Type B pancreatic cell (in vitro differentiated cells): ENCODE data around the gene GUCA2B. TPM values are rescaled to one million over a fixed set of nuclear protein-coding genes. Genes with fewer than 3 reads are reported as not detected.

Experiments
- DNase-seq: peaks from one replicate; pipeline ENCODE4 v3.0.0; 2021; ENCODE audit warnings: mixed read lengths; ENCODE audit not compliant: unreplicated experiment; ENCODE audit errors: extremely low spot score
- H3K27ac Mint-ChIP-seq: 2 replicates; pipeline ENCODE4 v1.8.0; 2021; ENCODE audit warnings: mild to moderate bottlenecking, mixed read lengths
- H3K27me3 Mint-ChIP-seq: 2 replicates; pipeline ENCODE4 v1.8.0; 2021; ENCODE audit warnings: mixed read lengths
- H3K36me3 Mint-ChIP-seq: 2 replicates; pipeline ENCODE4 v1.8.0; 2021; ENCODE audit warnings: mixed read lengths
- H3K4me1 Mint-ChIP-seq: one replicate; pipeline ENCODE4 v1.8.0; 2021; ENCODE audit warnings: mixed read lengths; ENCODE audit not compliant: unreplicated experiment
- H3K4me3 Mint-ChIP-seq: 2 replicates; pipeline ENCODE4 v1.8.0; 2021; ENCODE audit warnings: mild to moderate bottlenecking, mixed read lengths
- H3K9me3 Mint-ChIP-seq: 2 replicates; pipeline ENCODE4 v1.8.0; 2021; ENCODE audit warnings: mixed read lengths
- total RNA-seq: library from RNA; stranded (reverse); gene quantifications from 2 replicates; pipeline ENCODE4 v1.2.1, GENCODE V29; 2021; ENCODE audit warnings: low replicate concordance
- TF ChIP-seq, protein P1 (sequence below): fragments of 200-600 bp; sonication (generic); conservative IDR thresholded peaks from 2 replicates; pipeline ENCODE4 v1.5.0; 2021; ENCODE audit warnings: antibody characterized with exemption, mild to moderate bottlenecking

Gene GUCA2B
- total RNA-seq, 1 donor from 2014 or later, result 0.92 TPM

DNA sequence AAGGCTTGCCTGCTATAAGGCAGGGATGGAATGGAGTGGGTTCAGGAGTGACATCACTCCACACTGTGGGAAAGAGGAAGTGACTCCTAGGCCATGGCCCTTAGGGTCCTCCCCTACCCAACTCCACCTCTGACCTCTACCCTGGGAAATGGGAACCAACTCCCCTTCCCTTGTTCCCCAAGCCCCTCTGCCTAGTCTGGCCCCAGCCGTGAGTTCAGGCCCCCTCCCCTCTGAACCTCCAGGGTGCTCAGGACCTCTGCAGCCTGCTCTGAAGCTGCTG is 15.1 kb downstream of the GUCA2B start:
- Mint-ChIP-seq H3K9me3 (no peaks in the 10 kb centered on the region), H3K4me1 (peaks cover 32% of the 10 kb centered on the region), H3K4me3 (no peak overlapping the region), H3K27ac (peak overlapping the region; percentile 73), H3K36me3 (no peaks in the 10 kb centered on the region), H3K27me3 (no peaks in the 10 kb centered on the region)
- TF ChIP-seq, protein P1, sequence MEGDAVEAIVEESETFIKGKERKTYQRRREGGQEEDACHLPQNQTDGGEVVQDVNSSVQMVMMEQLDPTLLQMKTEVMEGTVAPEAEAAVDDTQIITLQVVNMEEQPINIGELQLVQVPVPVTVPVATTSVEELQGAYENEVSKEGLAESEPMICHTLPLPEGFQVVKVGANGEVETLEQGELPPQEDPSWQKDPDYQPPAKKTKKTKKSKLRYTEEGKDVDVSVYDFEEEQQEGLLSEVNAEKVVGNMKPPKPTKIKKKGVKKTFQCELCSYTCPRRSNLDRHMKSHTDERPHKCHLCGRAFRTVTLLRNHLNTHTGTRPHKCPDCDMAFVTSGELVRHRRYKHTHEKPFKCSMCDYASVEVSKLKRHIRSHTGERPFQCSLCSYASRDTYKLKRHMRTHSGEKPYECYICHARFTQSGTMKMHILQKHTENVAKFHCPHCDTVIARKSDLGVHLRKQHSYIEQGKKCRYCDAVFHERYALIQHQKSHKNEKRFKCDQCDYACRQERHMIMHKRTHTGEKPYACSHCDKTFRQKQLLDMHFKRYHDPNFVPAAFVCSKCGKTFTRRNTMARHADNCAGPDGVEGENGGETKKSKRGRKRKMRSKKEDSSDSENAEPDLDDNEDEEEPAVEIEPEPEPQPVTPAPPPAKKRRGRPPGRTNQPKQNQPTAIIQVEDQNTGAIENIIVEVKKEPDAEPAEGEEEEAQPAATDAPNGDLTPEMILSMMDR, result no peak
- DNase-seq, result no peak

GRCh38 chr1:42168763-42169162 is 15.6 kb downstream of the GUCA2B start:
- TF ChIP-seq, protein P1, result no peak
- DNase-seq, result no peak
- Mint-ChIP-seq H3K4me3 (no peak overlapping the region), H3K9me3 (no peaks in the 10 kb centered on the region), H3K36me3 (no peaks in the 10 kb centered on the region), H3K4me1 (peaks cover 34% of the 10 kb centered on the region), H3K27me3 (no peaks in the 10 kb centered on the region), H3K27ac (no peak overlapping the region)

DNA sequence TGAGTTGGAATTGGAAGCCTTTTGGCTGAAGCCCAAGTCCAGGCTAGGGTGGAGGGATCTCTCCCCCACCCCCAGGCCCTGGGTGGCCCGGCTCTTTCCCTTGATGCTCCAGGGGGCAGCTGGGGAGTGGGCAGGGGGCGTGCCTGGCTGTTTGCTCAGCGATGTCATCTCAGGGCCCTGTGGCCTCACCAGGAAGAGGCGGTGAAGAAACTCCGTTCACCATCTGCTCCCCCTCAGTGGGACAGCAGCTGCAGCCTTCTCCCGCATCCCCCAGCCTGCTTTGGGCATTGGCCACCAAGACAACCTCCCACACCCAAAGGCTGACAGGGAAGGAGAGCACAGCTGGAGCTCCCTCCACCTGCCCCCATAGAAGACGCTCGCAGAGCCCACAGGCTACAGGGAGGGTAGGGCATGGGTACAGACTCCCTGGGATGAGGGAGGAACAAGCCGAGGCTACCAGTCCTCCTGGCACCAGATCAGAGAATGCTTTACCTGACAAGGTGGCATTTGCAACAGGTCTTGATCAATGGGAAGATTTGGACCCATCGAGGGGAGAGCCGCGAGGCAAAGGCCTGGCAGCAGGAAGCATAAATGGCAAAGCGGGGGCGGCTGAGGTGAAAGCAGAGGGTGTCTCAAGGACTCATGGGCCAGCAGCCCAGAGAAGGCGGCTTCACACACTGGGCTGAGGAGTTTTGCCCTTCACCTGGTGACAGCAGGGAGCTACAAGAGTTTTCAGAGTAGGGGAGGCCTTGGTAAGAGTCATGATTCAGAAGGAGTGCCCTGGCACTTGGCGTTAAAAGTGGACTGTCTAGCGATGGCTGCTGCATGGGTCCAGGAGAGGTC is 17.8 kb downstream of the GUCA2B start:
- Mint-ChIP-seq H3K4me1 (peaks cover 32% of the 10 kb centered on the region), H3K4me3 (no peak overlapping the region), H3K27ac (peak overlapping the region; percentile 81), H3K9me3 (no peaks in the 10 kb centered on the region), H3K27me3 (no peaks in the 10 kb centered on the region), H3K36me3 (no peaks in the 10 kb centered on the region)
- DNase-seq, result no peak
- TF ChIP-seq, protein P1, result no peak

DNA sequence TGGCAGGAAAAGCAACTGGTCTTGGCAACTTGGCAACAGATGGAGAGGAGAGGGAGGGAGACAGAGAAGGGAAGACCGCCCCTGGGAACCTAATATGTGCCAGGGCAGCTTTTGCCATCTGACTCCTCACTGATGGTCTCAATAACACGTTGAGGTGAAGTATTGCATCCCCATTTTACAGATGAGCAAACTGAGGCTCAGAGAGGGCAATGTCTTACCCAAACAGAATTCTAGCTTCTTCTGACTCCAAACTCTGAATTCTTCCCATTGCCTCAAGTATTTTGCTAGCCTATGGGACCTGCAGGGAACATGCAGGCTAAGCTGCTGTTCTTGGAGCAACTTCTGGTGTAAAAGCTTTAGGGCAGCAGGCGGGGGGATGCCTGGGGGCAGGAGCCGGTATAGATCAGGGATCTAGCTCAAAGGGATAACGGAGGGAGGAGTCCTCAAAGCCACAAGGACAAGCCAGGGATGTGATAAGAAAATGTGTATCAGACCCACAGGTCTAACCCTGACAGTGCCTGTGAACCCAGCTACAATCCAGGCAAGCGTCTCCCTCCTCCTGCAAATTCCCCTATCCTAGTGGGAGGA is 18.6 kb downstream of the GUCA2B start:
- Mint-ChIP-seq H3K9me3 (no peaks in the 10 kb centered on the region), H3K27me3 (no peaks in the 10 kb centered on the region), H3K27ac (peak overlapping the region; percentile 81), H3K4me3 (no peak overlapping the region), H3K4me1 (peaks cover 28% of the 10 kb centered on the region), H3K36me3 (peaks cover 2% of the 10 kb centered on the region)
- TF ChIP-seq, protein P1, result no peak
- DNase-seq, result no peak

- Mint-ChIP-seq H3K4me3 (no peak overlapping the region), H3K27ac (peak overlapping the region; percentile 62), H3K27me3 (no peaks in the 10 kb centered on the region), H3K36me3 (peaks cover 3% of the 10 kb centered on the region), H3K4me1 (peaks cover 30% of the 10 kb centered on the region), H3K9me3 (no peaks in the 10 kb centered on the region)
- no peak for DNase-seq
- TF ChIP-seq, protein P1, result no peak
These were observed 19.3 kb downstream of the GUCA2B start for GRCh38 chr1:42172381-42173133.
